Measurements from ENCODE around the gene CYP2W1. TPM values are rescaled to one million over a fixed set of nuclear protein-coding genes. Genes with fewer than 3 reads are reported as not detected.

The CYP2W1 gene
- total and polyA plus RNA-seq, 3 donors from 2014 or later, result 0.61 to 1.2 (median 0.71) TPM

DNA sequence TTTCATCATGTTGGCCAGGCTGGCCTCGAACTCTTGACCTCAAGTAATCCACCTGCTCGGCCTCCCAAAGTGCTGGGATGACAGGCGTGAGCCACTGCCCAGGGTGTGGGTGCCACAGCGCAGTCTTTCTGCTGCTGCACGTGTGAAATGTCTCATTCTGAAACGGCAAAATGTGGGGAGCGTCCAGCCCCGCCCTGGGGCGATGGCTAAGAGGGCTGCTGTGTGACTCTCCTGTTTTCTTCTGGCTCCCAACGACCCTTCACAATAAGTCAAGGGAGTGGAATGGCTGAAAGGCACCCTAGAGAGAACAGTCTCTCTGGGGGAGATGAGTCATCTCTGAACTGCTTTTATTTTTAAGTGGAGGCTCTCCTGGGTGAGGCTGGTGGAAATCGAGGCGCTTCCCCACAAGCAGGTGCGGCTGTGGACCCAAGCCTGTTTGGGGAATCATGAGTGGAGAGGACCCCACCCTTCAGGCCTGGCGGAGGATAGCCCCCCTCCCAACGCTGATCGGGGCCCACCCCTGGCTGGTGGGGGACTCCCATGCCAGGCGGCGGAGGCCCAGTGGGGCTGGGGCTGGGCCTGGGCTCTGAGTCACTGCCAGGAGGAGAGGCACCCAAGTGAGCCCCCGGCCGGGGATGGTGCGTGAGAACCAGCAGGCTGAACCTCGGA lies 46.5 kb upstream of the CYP2W1 start:
- intact Hi-C loops (cut with DNase I; ENCODE audit: low total_unique reads), result no loop called here
- H3K27me3 ChIP-seq, result no peaks in the 10 kb centered on the region
- DNase-seq, result no peak
- no peak overlapping the region for H3K4me3 ChIP-seq
- WGBS, 2 donors, result 79 to 85% methylated on average over 14 to 18 of the region's 22 CpGs
- no peak for TF ChIP-seq POLR2A (IDR thresholded peaks at IDR 0.05)
- TF ChIP-seq, protein P1, sequence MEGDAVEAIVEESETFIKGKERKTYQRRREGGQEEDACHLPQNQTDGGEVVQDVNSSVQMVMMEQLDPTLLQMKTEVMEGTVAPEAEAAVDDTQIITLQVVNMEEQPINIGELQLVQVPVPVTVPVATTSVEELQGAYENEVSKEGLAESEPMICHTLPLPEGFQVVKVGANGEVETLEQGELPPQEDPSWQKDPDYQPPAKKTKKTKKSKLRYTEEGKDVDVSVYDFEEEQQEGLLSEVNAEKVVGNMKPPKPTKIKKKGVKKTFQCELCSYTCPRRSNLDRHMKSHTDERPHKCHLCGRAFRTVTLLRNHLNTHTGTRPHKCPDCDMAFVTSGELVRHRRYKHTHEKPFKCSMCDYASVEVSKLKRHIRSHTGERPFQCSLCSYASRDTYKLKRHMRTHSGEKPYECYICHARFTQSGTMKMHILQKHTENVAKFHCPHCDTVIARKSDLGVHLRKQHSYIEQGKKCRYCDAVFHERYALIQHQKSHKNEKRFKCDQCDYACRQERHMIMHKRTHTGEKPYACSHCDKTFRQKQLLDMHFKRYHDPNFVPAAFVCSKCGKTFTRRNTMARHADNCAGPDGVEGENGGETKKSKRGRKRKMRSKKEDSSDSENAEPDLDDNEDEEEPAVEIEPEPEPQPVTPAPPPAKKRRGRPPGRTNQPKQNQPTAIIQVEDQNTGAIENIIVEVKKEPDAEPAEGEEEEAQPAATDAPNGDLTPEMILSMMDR (IDR thresholded peaks at IDR 0.05), result no peak
- no peaks in the 10 kb centered on the region for H3K9me3 ChIP-seq
- no peaks in the 10 kb centered on the region for H3K36me3 ChIP-seq (ENCODE audit: low read depth, missing control alignments)
- H3K4me1 ChIP-seq, result no peaks in the 10 kb centered on the region
- no peak overlapping the region for H3K27ac ChIP-seq

DNA sequence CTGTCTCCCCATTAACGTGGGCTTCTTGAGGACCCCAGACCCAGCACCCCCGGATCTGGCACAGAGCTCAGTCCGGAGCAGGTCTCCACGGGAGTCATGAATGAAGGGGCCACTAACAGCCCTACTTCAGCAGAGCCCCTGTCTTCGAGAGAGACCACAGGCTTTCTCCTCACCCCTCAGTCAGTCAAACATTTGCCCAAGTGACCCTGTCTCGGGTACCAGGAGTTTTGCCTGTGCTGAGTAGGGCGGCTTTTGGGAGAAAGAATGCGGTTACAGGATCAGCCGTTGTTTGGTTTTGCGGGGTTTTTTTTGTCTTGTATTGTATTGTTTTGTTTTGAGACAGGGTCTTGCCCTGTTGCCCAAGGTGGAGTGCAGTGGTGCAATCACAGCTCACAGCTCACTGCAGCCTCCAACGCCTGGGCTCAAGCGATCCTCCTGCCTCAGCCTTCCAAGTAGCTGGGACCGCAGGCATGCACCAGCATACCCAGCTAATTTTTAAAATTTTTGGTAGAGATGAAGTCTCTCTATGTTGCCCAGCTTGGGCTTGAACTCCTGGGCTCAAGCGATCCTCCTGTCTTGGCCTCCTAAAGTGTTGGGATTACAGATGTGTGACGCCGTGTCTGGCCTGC lies 45.0 kb upstream of the CYP2W1 start:
- H3K27me3 ChIP-seq, result no peaks in the 10 kb centered on the region
- intact Hi-C loops (cut with DNase I; ENCODE audit: low total_unique reads), result no loop called here
- no peak for DNase-seq
- TF ChIP-seq, protein P1 (IDR thresholded peaks at IDR 0.05), result no peak
- no peak for TF ChIP-seq POLR2A (IDR thresholded peaks at IDR 0.05)
- 92 to 95% methylated on average over 10 to 16 of the region's 16 CpGs for WGBS, 2 donors
- H3K9me3 ChIP-seq, result no peaks in the 10 kb centered on the region
- no peaks in the 10 kb centered on the region for H3K4me1 ChIP-seq
- H3K36me3 ChIP-seq (ENCODE audit: low read depth, missing control alignments), result no peaks in the 10 kb centered on the region
- no peak overlapping the region for H3K27ac ChIP-seq
- no peak overlapping the region for H3K4me3 ChIP-seq

DNA sequence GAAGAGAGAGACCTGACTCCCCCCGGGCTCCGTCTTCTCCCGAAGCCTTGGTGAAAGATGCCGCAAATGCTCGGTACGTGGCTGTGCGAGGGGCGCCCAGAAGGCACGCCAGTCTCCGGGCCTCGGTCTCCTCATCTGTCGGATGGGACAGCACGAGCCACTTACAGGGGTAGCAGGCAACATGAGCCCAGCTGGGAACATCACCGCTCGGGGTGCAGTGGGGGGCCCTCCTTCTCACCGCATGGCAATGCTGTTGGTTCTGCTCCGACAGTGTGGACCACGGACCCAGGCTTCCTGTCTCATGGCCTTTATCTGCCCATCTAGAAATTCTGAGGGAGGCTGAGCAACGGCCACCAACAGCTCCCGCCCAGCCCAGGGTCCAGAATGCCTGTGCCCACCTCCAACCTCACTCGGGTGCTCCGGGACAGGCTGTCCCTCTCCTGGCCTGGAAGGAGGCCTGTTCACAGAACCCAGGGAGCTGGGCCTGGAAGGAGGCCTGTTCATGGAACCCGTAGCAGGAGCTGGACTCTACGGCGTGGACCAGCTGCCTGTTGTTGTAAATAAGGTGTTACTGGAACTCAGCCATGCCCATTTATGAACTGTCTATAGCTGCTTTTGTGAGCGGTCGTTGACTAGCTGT lies 44.3 kb upstream of the CYP2W1 start:
- no peak for DNase-seq
- WGBS, 2 donors, result 94 to 95% methylated on average over 21 to 27 of the region's 27 CpGs
- H3K36me3 ChIP-seq (ENCODE audit: low read depth, missing control alignments), result no peaks in the 10 kb centered on the region

GRCh38 chr7:939843-940242 lies 43.1 kb upstream of the CYP2W1 start:
- WGBS, 2 donors, result 91 to 94% methylated on average over 4 of the region's 4 CpGs
- H3K9me3 ChIP-seq, result no peaks in the 10 kb centered on the region
- TF ChIP-seq, protein P1 (IDR thresholded peaks at IDR 0.05), result no peak
- no peak for TF ChIP-seq POLR2A (IDR thresholded peaks at IDR 0.05)
- H3K4me3 ChIP-seq, result no peak overlapping the region
- H3K27me3 ChIP-seq, result no peaks in the 10 kb centered on the region
- H3K36me3 ChIP-seq (ENCODE audit: low read depth, missing control alignments), result no peaks in the 10 kb centered on the region
- DNase-seq, result no peak
- H3K27ac ChIP-seq, result no peak overlapping the region
- intact Hi-C loops (cut with DNase I; ENCODE audit: low total_unique reads), result no loop called here
- H3K4me1 ChIP-seq, result no peaks in the 10 kb centered on the region

More for the DNA sequence above, 44.3 kb upstream of the CYP2W1 start:
- Histone ChIP-seq H3K27me3 (no peaks in the 10 kb centered on the region), H3K9me3 (no peaks in the 10 kb centered on the region), H3K4me1 (no peaks in the 10 kb centered on the region), H3K4me3 (no peak overlapping the region), H3K27ac (no peak overlapping the region)
- TF ChIP-seq POLR2A (IDR thresholded peaks at IDR 0.05), result no peak
- TF ChIP-seq, protein P1 (IDR thresholded peaks at IDR 0.05), result no peak
- intact Hi-C loops (cut with DNase I; ENCODE audit: low total_unique reads), result no loop called here
